Muscle layer of colon (tissue), 2 donors: ENCODE measurements around the gene BTF3.
"Not testable (repeated sequence)": the region's sequence is repeated elsewhere in the genome, so short reads cannot be mapped to it uniquely, and the experiment has no call there.

Source experiments
- H3K27ac ChIP-seq: one replicate; pipeline ENCODE4 v1.7.0; 2013; ENCODE audit warnings: low read depth, mild to moderate bottlenecking, low read length, moderate library complexity
- H3K27me3 ChIP-seq, 2 donors: one replicate each; pipeline ENCODE4 v1.7.0; 2013; ENCODE audit warnings: low read length in 2 of 2, mild to moderate bottlenecking in 2 of 2; ENCODE audit not compliant: insufficient read depth in 2 of 2, control insufficient read depth in 1 of 2
- H3K36me3 ChIP-seq: one replicate; pipeline ENCODE4 v1.7.0; 2013; ENCODE audit warnings: mild to moderate bottlenecking, low read length; ENCODE audit not compliant: insufficient read depth
- H3K4me1 ChIP-seq: one replicate; pipeline ENCODE4 v1.7.0; 2013; ENCODE audit warnings: mild to moderate bottlenecking, low read length; ENCODE audit not compliant: insufficient read depth
- H3K4me3 ChIP-seq, 2 donors: one replicate each; pipeline ENCODE4 v1.7.0; 2013; ENCODE audit warnings: low read length in 2 of 2, low read depth in 1 of 2, mild to moderate bottlenecking in 1 of 2, moderate library complexity in 1 of 2
- H3K9ac ChIP-seq: one replicate; pipeline ENCODE4 v1.7.0; 2013; ENCODE audit warnings: low read length
- H3K9me3 ChIP-seq: one replicate; pipeline ENCODE4 v1.7.0; 2013; ENCODE audit warnings: mild to moderate bottlenecking, low read length
- donor health status: abdominal sarcoma.
- donor health status: Adenocarcinoma of cecum.

BTF3 gene

GRCh38 chr5:73501406-73501805 lies 3.2 kb downstream of the BTF3 start:
- H3K27ac ChIP-seq: no peak overlapping the region
- peaks cover 39% of the 10 kb centered on the region for H3K36me3 ChIP-seq
- peaks cover 28% of the 10 kb centered on the region for H3K4me1 ChIP-seq
- H3K9ac ChIP-seq: no peak overlapping the region
- no peak overlapping the region for H3K4me3 ChIP-seq
- H3K9me3 ChIP-seq: no peaks in the 10 kb centered on the region
- H3K27me3 ChIP-seq: no peaks in the 10 kb centered on the region

GRCh38 chr5:73506459-73506955 lies 8.3 kb downstream of the BTF3 start:
- H3K9ac ChIP-seq: no peak overlapping the region
- H3K9me3 ChIP-seq: no peaks in the 10 kb centered on the region
- H3K27ac ChIP-seq: no peak overlapping the region
- H3K4me3 ChIP-seq: no peak overlapping the region
- peaks cover 47% of the 10 kb centered on the region for H3K36me3 ChIP-seq
- no peaks in the 10 kb centered on the region for H3K4me1 ChIP-seq
- no peaks in the 10 kb centered on the region for H3K27me3 ChIP-seq

- Histone ChIP-seq H3K27ac (no peak overlapping the region), H3K27me3 (no peaks in the 10 kb centered on the region), H3K9me3 (no peaks in the 10 kb centered on the region), H3K9ac (no peak overlapping the region), H3K4me1 (no peaks in the 10 kb centered on the region), H3K4me3 (no peak overlapping the region), H3K36me3 (peaks cover 47% of the 10 kb centered on the region)
Measured at GRCh38 chr5:73507062-73507461, 8.8 kb downstream of the BTF3 start.

GRCh38 chr5:73508521-73508920 lies 10.3 kb downstream of the BTF3 start:
- not testable (repeated sequence) for H3K9me3 ChIP-seq, H3K9ac ChIP-seq, H3K4me1 ChIP-seq, H3K27me3 ChIP-seq, H3K4me3 ChIP-seq, H3K27ac ChIP-seq
- peaks cover 32% of the 10 kb centered on the region for H3K36me3 ChIP-seq

- Histone ChIP-seq H3K9ac (no peak overlapping the region), H3K9me3 (no peaks in the 10 kb centered on the region), H3K36me3 (no peaks in the 10 kb centered on the region), H3K4me1 (no peaks in the 10 kb centered on the region), H3K27ac (no peak overlapping the region), H3K4me3 (no peak overlapping the region), H3K27me3 (no peaks in the 10 kb centered on the region)
Measured at GRCh38 chr5:73513996-73514395, 15.8 kb downstream of the BTF3 start.

GRCh38 chr5:73514418-73514817 lies 16.2 kb downstream of the BTF3 start:
- no peak overlapping the region for H3K4me3 ChIP-seq
- H3K9me3 ChIP-seq: no peaks in the 10 kb centered on the region
- no peak overlapping the region for H3K27ac ChIP-seq
- H3K27me3 ChIP-seq: no peaks in the 10 kb centered on the region
- H3K36me3 ChIP-seq: no peaks in the 10 kb centered on the region
- no peaks in the 10 kb centered on the region for H3K4me1 ChIP-seq
- H3K9ac ChIP-seq: no peak overlapping the region

GRCh38 chr5:73515232-73515631 lies 17.0 kb downstream of the BTF3 start:
- H3K36me3 ChIP-seq: no peaks in the 10 kb centered on the region
- no peak overlapping the region for H3K27ac ChIP-seq
- H3K4me3 ChIP-seq: no peak overlapping the region
- H3K9me3 ChIP-seq: no peaks in the 10 kb centered on the region
- H3K27me3 ChIP-seq: no peaks in the 10 kb centered on the region
- no peak overlapping the region for H3K9ac ChIP-seq
- H3K4me1 ChIP-seq: no peaks in the 10 kb centered on the region

GRCh38 chr5:73519531-73520283 lies 21.5 kb downstream of the BTF3 start:
- no peaks in the 10 kb centered on the region for H3K4me1 ChIP-seq
- H3K27me3 ChIP-seq: no peaks in the 10 kb centered on the region
- H3K4me3 ChIP-seq: no peak overlapping the region
- no peaks in the 10 kb centered on the region for H3K9me3 ChIP-seq
- no peak overlapping the region for H3K27ac ChIP-seq
- H3K36me3 ChIP-seq: no peaks in the 10 kb centered on the region
- no peak overlapping the region for H3K9ac ChIP-seq

- Histone ChIP-seq H3K4me3 (no peak overlapping the region), H3K36me3 (no peaks in the 10 kb centered on the region), H3K27me3 (no peaks in the 10 kb centered on the region), H3K9me3 (no peaks in the 10 kb centered on the region), H3K4me1 (no peaks in the 10 kb centered on the region), H3K9ac (no peak overlapping the region), H3K27ac (no peak overlapping the region)
Measured at GRCh38 chr5:73522989-73523388, 24.7 kb downstream of the BTF3 start.

GRCh38 chr5:73523861-73524260 lies 25.6 kb downstream of the BTF3 start:
- Histone ChIP-seq H3K36me3 (no peaks in the 10 kb centered on the region), H3K4me1 (no peaks in the 10 kb centered on the region), H3K9me3 (no peaks in the 10 kb centered on the region), H3K27me3 (no peaks in the 10 kb centered on the region), H3K27ac (no peak overlapping the region), H3K4me3 (no peak overlapping the region), H3K9ac (no peak overlapping the region)

GRCh38 chr5:73525606-73526203 lies 27.5 kb downstream of the BTF3 start:
- no peaks in the 10 kb centered on the region for H3K27me3 ChIP-seq
- no peaks in the 10 kb centered on the region for H3K4me1 ChIP-seq
- no peak overlapping the region for H3K27ac ChIP-seq
- H3K9me3 ChIP-seq: no peaks in the 10 kb centered on the region
- H3K9ac ChIP-seq: no peak overlapping the region
- no peaks in the 10 kb centered on the region for H3K36me3 ChIP-seq
- no peak overlapping the region for H3K4me3 ChIP-seq

- no peaks in the 10 kb centered on the region for H3K36me3 ChIP-seq
- no peak overlapping the region for H3K27ac ChIP-seq
- H3K9me3 ChIP-seq: no peaks in the 10 kb centered on the region
- H3K4me1 ChIP-seq: no peaks in the 10 kb centered on the region
- H3K4me3 ChIP-seq: no peak overlapping the region
- no peak overlapping the region for H3K9ac ChIP-seq
- no peaks in the 10 kb centered on the region for H3K27me3 ChIP-seq
Measured at GRCh38 chr5:73528248-73528647, 30.0 kb downstream of the BTF3 start.
